T-helper 17 cell (primary cell): Measurements from ENCODE around the gene HOXC13. TPM values are rescaled to one million over a fixed set of nuclear protein-coding genes. Genes with fewer than 3 reads are reported as not detected.

ENCODE experiments used
- ATAC-seq: fragments of 150-1000 bp; cut with Tn5 transposase; 2 replicates; pipeline ENCODE4 v1.10.0; 2021; ENCODE audit warnings: mild to moderate bottlenecking, moderate library complexity
- DNase-seq, 3 donors: peaks; one replicate each; pipeline versions ENCODE4 v3.0.0 to v3.0.0-alpha.2; 2020 to 2021
- H3K9me3 ChIP-seq: one replicate; pipeline ENCODE4 v1.7.0; 2013; ENCODE audit warnings: low read length, mild to moderate bottlenecking; ENCODE audit not compliant: control insufficient read depth, poor library complexity, severe bottlenecking
- H3K27ac Mint-ChIP-seq: one replicate; pipeline ENCODE4 v1.8.0; 2022; ENCODE audit warnings: mild to moderate bottlenecking, moderate library complexity, mixed read lengths
- H3K27me3 Mint-ChIP-seq: one replicate; pipeline ENCODE4 v1.8.0; 2022; ENCODE audit warnings: mixed read lengths
- H3K36me3 Mint-ChIP-seq: one replicate; pipeline ENCODE4 v1.8.0; 2022; ENCODE audit warnings: low read depth, mixed read lengths
- H3K4me1 Mint-ChIP-seq: one replicate; pipeline ENCODE4 v1.8.0; 2022; ENCODE audit warnings: mild to moderate bottlenecking, mixed read lengths
- H3K4me3 Mint-ChIP-seq: one replicate; pipeline ENCODE4 v1.8.0; 2022; ENCODE audit warnings: mild to moderate bottlenecking, moderate library complexity, mixed read lengths
- total RNA-seq, 4 donors: library from RNA in 2 of 4; stranded (reverse) in 2 of 4; gene quantifications; one replicate each; pipeline ENCODE4 v1.2.3 and lab custom pipeline; 2022 to 2026

The HOXC13 gene
- total RNA-seq, 2 donors from 2014 or later = not detected

DNA sequence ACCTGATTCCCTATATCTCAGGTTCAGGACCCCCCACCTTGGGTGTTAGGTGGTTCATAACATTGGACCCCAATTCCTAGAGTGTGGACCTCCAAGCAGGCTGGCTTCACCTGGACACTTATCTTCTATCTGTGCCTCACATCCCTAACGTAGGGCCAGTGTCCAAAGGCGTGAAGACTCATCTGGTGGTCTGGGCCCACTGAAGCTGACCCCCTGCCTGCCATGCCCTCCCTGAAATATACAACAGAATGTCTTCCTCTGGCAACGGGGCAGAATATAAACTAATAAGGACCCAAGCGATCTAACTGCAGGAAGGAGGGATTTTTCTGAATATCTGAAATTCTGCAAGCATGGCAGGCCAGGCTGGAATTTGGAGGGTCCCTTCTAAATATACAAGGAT, 5.6 kb downstream of the HOXC13 start:
- H3K9me3 ChIP-seq = no peaks in the 10 kb centered on the region
- Mint-ChIP-seq H3K4me1 (peaks cover 7% of the 10 kb centered on the region), H3K36me3 (no peaks in the 10 kb centered on the region), H3K27me3 (peaks cover 93% of the 10 kb centered on the region), H3K4me3 (no peak overlapping the region), H3K27ac (peak overlapping the region; percentile 71)
- DNase-seq = no peak
- ATAC-seq = no peak

DNA sequence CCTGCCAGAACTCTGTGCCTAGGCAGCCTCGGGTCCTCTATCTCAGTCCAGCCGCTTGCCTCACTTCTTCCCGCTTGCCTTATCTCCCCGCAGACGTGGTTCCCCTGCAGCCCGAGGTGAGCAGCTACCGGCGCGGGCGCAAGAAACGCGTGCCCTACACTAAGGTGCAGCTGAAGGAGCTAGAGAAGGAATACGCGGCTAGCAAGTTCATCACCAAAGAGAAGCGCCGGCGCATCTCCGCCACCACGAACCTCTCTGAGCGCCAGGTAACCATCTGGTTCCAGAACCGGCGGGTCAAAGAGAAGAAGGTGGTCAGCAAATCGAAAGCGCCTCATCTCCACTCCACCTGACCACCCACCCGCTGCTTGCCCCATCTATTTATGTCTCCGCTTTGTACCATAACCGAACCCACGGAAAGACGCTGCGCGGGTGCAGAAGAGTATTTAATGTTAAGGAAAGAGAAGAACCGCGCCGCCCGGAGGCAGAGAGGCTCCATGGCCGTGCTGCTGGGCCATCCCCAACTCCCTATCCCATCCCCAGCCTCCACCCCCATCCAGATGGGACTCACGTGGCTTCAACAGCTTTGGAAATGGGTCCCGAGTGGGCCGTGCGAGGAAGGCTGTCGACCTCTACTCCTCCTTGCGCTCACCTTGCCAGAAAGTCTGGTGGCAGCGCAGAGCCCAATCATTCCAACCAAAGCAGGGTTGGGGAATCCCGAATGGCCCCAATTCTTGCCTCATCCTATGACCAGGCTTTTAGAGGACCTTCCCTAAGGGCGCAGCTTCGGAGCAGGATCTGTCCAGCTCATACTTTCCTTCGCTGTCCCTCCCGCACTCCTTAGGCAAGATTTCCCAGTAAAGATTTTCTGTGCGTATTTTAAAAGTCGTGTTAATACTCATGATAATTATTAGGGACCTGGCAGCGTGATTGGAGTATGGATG, 6.5 kb downstream of the HOXC13 start:
- DNase-seq (no peak), ATAC-seq (no peak)
- no peaks in the 10 kb centered on the region for H3K36me3 Mint-ChIP-seq
- H3K4me1 Mint-ChIP-seq = peaks cover 7% of the 10 kb centered on the region
- H3K9me3 ChIP-seq = no peaks in the 10 kb centered on the region
- H3K27me3 Mint-ChIP-seq = peaks cover 96% of the 10 kb centered on the region
- H3K27ac Mint-ChIP-seq = peak overlapping the region; percentile 71
- H3K4me3 Mint-ChIP-seq = peak overlapping the region; percentile 25

DNA sequence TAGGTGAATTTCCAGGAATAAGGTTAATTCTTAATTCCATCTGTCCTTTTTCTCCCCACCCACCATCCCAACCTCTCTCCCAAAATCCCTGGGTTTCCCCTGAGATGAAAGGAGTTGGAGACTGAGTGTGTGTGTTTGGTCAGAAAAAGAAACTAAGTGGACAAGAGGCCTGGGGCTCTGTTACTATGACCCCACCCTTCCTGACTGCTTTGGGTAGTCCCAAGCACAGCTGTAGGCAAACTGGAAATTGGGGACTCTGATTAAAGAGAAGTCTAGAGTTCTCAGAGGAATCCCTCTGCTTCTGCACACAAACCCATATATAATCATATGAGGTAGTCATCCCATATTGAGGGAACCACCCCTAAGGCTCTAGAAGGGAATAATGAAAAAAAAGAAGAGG, 9.1 kb downstream of the HOXC13 start:
- H3K27me3 Mint-ChIP-seq = peaks cover 96% of the 10 kb centered on the region

DNA sequence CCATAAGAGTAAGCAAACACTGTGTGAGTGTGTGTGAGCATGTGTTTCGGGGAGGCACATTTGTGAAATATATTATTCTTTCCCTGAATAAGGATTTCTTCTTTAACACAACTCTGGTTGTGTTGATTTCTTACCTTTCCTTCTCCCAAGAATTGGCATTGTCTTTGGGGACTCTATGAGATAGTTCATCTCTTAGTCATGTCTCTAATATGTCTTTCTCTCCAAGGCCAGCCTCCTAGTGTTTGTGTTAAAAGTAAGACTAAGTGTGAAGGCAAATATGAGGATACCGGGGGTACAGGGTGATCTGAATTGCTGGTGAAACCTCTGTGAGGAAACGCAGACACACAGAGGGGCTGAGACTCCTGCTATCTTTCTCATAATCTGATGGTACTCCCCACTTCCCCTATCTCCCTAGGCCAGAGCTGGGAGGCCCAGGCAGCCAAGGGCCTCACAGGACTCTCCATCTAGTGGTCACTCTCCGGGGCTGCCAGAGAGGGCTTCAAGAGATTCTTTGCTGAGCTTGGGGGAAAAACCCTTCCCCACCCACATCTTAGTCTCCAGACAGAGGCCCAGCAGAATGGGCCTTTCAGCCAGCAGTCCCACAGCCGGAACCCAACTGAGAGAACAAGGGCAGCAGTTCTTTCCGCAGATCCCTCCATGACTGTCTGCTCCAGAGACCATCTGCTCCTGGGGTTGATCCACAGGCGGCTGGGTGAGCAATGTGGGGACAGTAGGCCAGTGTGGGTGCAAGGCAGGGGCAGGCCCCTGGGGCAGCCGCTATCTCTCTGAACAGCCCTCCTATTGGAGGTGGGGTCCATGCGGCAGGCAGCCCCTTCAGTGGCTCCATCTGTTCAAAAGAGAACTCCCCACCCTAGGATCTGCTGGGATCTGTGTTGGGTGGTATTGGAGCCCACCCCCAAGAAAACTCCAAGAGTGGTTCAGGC, 10.3 kb downstream of the HOXC13 start:
- peaks cover 22% of the 10 kb centered on the region for H3K4me1 Mint-ChIP-seq
- ATAC-seq (no peak), DNase-seq (no peak)
- H3K36me3 Mint-ChIP-seq = no peaks in the 10 kb centered on the region
- peak overlapping the region; percentile 31 for H3K4me3 Mint-ChIP-seq
- no peaks in the 10 kb centered on the region for H3K9me3 ChIP-seq
- H3K27me3 Mint-ChIP-seq = peaks cover 94% of the 10 kb centered on the region
- H3K27ac Mint-ChIP-seq = no peak overlapping the region

More for the DNA sequence above, 9.1 kb downstream of the HOXC13 start:
- H3K27ac Mint-ChIP-seq = no peak overlapping the region
- no peak for DNase-seq
- peak overlapping the region; percentile 31 for H3K4me3 Mint-ChIP-seq
- H3K9me3 ChIP-seq = no peaks in the 10 kb centered on the region
- H3K4me1 Mint-ChIP-seq = peaks cover 18% of the 10 kb centered on the region
- ATAC-seq = no peak
- H3K36me3 Mint-ChIP-seq = no peaks in the 10 kb centered on the region

DNA sequence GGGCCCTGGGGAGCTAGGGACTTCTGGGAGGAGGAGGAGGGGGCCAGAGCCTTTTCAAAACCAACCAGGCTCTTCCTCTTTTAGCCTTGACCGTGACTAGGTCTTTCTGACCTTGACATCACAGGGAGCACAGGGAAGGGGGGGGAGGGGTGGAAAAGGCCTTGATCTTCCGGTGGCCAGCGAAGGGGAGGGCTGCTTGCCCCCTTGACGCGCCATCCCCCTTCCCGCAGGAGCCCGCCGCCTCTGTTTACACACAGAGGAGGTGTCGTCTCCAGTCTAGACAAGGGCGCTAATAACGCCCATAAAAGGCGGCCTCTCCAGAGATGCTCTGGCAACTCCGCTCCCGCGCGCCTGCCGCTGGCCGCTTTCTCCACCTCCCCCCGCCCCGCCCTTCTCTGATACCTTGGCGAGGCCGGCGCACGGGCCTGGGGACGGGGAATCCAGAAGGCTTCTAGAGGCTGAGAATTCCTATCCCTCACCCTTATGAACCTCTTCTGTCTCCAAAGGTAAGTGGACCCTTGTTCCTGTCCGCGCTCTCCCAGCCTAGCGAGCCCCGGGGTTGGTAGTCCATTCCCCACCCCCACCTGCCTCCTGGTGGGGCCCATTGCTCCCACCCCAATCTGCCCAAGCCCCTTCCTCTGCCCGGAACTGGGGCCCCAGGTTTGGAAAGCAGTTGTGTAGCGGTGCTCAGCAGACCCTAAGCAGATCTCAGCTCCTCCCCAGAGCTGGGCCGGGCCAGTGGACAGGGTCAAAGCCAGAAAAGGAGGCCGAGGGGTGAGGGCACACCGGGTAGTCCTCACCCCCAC, 11.2 kb downstream of the HOXC13 start:
- no peak overlapping the region for H3K4me3 Mint-ChIP-seq
- H3K9me3 ChIP-seq = no peaks in the 10 kb centered on the region
- peaks cover 20% of the 10 kb centered on the region for H3K4me1 Mint-ChIP-seq
- ATAC-seq (no peak), DNase-seq (no peak)
- no peaks in the 10 kb centered on the region for H3K36me3 Mint-ChIP-seq
- H3K27ac Mint-ChIP-seq = no peak overlapping the region
- peaks cover 89% of the 10 kb centered on the region for H3K27me3 Mint-ChIP-seq

DNA sequence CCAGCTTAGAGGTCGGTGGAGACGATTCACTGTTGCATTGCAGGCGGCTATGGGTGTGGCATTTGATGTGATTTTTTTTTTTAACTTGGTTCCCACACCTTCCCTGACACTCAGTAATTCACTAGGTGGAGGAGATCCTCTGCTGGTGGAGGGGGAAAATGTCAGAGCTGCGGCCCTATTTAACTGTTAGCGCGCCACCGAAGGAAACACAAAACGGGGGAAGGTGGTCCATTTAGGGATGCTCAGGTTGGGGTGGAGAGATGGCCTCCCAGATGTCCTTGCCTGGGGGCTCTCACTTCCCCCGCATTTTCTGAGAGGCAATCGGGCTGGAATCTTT, 11.8 kb downstream of the HOXC13 start:
- Mint-ChIP-seq H3K27ac (peak overlapping the region; percentile 93), H3K36me3 (no peaks in the 10 kb centered on the region), H3K27me3 (peaks cover 84% of the 10 kb centered on the region), H3K4me3 (peak overlapping the region; percentile 53), H3K4me1 (peaks cover 15% of the 10 kb centered on the region)
- no peaks in the 10 kb centered on the region for H3K9me3 ChIP-seq
- no peak for ATAC-seq
- no peak for DNase-seq

DNA sequence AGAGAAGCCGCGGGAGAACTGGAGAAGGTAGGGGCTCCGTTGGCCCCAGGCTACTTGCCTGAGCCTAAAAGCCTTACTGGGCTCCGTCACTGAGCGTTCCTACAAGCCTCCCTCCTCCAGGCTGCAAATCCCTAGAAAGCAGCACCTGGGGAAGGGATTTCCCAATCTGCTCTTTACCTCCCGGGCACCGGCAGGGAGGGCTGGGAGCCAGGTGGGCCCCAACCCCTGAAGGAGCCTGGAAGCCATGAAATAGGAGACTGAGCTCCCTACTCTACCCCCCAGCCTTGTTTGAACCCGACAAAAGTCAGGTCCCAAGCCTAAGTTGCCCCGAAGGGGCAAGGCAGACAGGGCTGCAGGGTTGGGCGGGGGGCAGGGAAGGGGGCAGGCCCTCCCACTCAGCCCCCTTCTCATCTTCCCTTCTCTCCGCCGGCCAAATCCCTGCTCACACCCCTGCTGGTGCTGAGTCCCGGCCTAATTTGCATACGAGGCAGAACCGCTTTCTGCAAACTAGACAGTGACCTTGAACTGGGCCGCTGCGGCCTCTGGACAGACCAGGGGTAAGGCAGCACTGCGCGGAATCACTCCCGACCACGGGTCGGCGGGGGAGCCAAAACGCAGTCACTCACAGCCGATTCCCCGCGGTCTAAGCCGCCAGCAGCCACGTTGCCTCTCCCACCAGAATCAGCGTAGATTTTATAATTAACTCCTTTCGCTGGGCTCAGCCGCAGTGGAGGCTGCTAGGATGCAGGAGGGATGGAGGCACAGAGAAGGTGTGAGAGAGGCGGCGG, 12.4 kb downstream of the HOXC13 start:
- peaks cover 83% of the 10 kb centered on the region for H3K27me3 Mint-ChIP-seq
- ATAC-seq = no peak

DNA sequence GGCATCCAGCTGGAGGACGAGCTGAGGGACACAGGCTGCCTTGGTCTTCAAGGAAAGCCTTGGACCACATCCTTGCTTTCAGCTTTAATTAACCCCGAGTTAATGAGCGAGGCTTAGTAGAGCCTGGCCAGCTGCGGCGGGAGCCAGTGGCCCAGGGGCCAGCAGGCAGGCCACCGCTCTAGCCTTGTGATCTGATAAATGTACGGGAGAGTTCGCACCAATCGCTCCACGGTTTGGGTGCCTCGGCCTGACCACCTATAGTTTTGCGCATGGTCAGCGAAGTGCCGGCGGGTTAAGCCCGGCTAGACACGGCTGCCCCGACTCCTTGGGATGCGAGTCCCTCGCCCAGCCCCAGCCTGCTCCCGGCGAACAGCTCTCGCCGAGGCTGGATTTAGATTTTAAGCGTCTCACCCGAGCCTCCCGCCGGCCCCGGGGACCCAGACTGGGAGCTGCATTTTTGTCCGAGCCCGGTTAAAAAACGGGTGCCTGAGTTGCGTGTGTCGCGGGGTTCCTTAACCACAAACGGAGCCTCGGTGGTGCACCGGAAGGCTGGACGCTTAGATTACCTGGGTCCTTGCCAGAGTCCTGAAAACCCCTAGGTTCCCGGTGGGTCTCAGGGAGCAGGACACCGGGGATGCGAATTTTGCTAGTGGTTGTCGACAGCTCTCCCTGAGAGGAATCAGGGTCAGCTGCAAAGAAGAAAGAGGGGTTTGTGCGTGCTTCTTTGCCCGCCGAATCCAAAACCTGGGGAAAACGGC, 13.1 kb downstream of the HOXC13 start:
- H3K4me1 Mint-ChIP-seq = peaks cover 23% of the 10 kb centered on the region
- ATAC-seq (no peak), DNase-seq (no peak)
- peaks cover 83% of the 10 kb centered on the region for H3K27me3 Mint-ChIP-seq
- no peaks in the 10 kb centered on the region for H3K9me3 ChIP-seq
- H3K36me3 Mint-ChIP-seq = peaks cover 6% of the 10 kb centered on the region
- peak overlapping the region; percentile 93 for H3K27ac Mint-ChIP-seq
- H3K4me3 Mint-ChIP-seq = peak overlapping the region; percentile 76

More for the DNA sequence above, 12.4 kb downstream of the HOXC13 start:
- Mint-ChIP-seq H3K27ac (peak overlapping the region; percentile 93), H3K36me3 (peaks cover 3% of the 10 kb centered on the region), H3K4me1 (peaks cover 18% of the 10 kb centered on the region), H3K4me3 (peak overlapping the region; percentile 76)
- no peaks in the 10 kb centered on the region for H3K9me3 ChIP-seq
- no peak for DNase-seq

DNA sequence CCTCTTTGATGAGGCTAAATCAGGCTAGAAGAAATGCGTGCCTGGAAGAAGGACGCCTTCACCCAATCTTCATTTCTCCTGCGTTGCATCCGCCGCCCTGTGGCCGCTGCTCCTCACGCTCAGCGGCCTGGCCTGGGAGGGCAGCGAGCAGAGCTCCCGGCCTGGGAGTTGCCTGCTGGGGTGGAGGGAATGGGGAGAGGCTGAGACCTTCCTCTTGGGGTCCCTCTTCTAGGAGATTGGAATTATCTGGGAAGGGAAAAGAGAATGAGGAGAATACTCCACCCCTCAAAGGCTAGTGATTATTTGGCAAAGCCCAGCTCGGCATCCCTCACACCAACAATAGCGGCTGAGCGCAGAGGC, 13.7 kb downstream of the HOXC13 start:
- Mint-ChIP-seq H3K4me1 (peaks cover 25% of the 10 kb centered on the region), H3K27me3 (peaks cover 85% of the 10 kb centered on the region), H3K27ac (peak overlapping the region; percentile 93), H3K4me3 (peak overlapping the region; percentile 65), H3K36me3 (peaks cover 6% of the 10 kb centered on the region)
- DNase-seq (no peak), ATAC-seq (no peak)
- H3K9me3 ChIP-seq = no peaks in the 10 kb centered on the region

DNA sequence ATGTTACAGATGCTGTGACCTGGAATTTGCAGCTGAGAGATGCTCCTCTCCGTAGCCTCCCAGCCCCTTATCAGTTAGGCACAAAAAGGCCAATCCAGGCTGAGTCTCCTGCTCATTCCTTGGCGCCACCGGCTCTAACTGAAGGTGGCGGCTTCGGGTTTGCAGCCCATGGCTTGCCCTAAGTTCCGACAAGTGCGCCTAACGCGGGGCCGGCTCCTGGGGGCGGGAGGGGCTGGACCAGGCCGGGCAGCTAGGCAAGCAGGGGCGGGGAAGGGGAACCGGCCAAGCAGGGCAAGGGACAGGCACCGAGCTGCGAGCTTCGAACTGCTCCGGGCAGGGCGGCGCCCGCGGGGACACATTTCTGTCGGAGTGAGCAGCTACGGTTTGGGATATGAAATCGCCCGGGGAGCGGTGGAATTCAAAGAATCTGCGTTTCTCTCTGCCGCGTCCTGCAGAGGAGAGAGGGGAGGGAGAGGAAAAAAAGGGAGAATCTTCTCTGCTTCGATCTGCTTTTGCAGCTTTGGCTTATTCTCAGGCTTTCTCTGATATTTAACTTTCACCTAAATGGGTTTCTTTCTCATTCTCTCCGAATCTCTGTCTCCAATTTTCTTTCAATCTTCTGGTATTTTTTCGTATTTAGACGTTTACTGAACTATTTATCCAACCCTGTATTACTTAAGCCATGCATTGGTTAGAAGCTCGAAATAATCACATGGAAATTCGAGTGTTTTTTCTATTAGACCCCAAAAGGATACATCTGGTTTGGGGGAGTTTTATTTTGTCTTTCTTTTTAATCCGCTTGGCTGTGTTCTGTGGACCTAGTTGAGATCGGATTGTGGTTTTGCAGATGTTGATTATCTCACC, 14.5 kb downstream of the HOXC13 start:
- Mint-ChIP-seq H3K4me3 (no peak overlapping the region), H3K4me1 (peaks cover 25% of the 10 kb centered on the region), H3K36me3 (peaks cover 9% of the 10 kb centered on the region), H3K27me3 (peaks cover 86% of the 10 kb centered on the region), H3K27ac (peak overlapping the region; percentile 93)
- no peaks in the 10 kb centered on the region for H3K9me3 ChIP-seq
- DNase-seq (no peak), ATAC-seq (no peak)
